ENCODE data around the gene PLXNA1. TPM values are rescaled to one million over a fixed set of nuclear protein-coding genes. Genes with fewer than 3 reads are reported as not detected.

The PLXNA1 gene
- total RNA-seq, 1 experiment from 2014 or later = 30.3 TPM

- DNase-seq (ENCODE audit: low read depth, low spot score) = no peak
- H3K9me2 ChIP-seq (ENCODE audit: insufficient read depth) = no peaks in the 10 kb centered on the region
- H4K20me1 ChIP-seq (ENCODE audit: insufficient read depth) = no peaks in the 10 kb centered on the region
- H3K4me3 ChIP-seq (replicated peaks in 1 of 2; ENCODE audit: low read depth in 1 of 2, low read length in 2 of 2) = no peak overlapping the region
- peaks cover 43% of the 10 kb centered on the region; the same call in 1 of the 2 replicates for H3K79me2 ChIP-seq (ENCODE audit: insufficient read depth, low read length)
- H3K4me2 ChIP-seq (ENCODE audit: low read length) = no peak overlapping the region
- TF ChIP-seq POLR2A (IDR thresholded peaks at IDR 0.05; ENCODE audit: borderline replicate concordance, extremely low read depth, insufficient read depth, insufficient read length) (no peak), ZFX (IDR thresholded peaks at IDR 0.05) (no peak), JUND (IDR thresholded peaks at IDR 0.05) (no peak), SRF (IDR thresholded peaks at IDR 0.05; ENCODE audit: low read depth) (no peak), ATF3 (IDR thresholded peaks at IDR 0.05) (no peak)
- no peaks in the 10 kb centered on the region for H3K27me3 ChIP-seq (ENCODE audit: insufficient read depth, low read length)
- H2AFZ ChIP-seq (ENCODE audit: low read depth, low read length, poor library complexity, severe bottlenecking) = no peak overlapping the region
- no peaks in the 10 kb centered on the region for H3K9me3 ChIP-seq (ENCODE audit: control insufficient read depth in 1 of 2, insufficient read depth in 1 of 2, low read depth in 1 of 2, low read length in 2 of 2)
- no TSS peak for BruUV-seq (replicated peaks)
- no peak for ATAC-seq
- H3K27ac ChIP-seq (ENCODE audit: low read depth, low read length) = no peak overlapping the region
- intact Hi-C loops (cut with micrococcal nuclease) = no loop called here
- H3K9ac ChIP-seq (ENCODE audit: low read length) = no peak overlapping the region
- H3K36me3 ChIP-seq (ENCODE audit: control insufficient read depth in 1 of 2, insufficient read depth in 2 of 2, low read length in 2 of 2) = peaks cover 0 to 10% of the 10 kb centered on the region in 2 experiments; a peak in 2 of 4 replicates
- ChIA-PET POLR2A (no interaction called here), CTCF (no interaction called here), RAD21 (ENCODE audit: low non-redundant PET in 1 of 2, low total read pairs in 2 of 2, uncharacterized antibody in 2 of 2, unreplicated experiment in 2 of 2) (no interaction called here)
- H3K4me1 ChIP-seq (ENCODE audit: control insufficient read depth in 1 of 2, insufficient read depth in 2 of 2, low read length in 2 of 2) = no peaks in the 10 kb centered on the region
Measured at GRCh38 chr3:126992216-126992615, 9.3 kb downstream of the PLXNA1 start.

- no peaks in the 10 kb centered on the region for H3K9me3 ChIP-seq (ENCODE audit: control insufficient read depth in 1 of 2, insufficient read depth in 1 of 2, low read depth in 1 of 2, low read length in 2 of 2)
- no peaks in the 10 kb centered on the region for H3K27me3 ChIP-seq (ENCODE audit: insufficient read depth, low read length)
- no peaks in the 10 kb centered on the region for H3K4me1 ChIP-seq (ENCODE audit: control insufficient read depth in 1 of 2, insufficient read depth in 2 of 2, low read length in 2 of 2)
- H3K36me3 ChIP-seq (ENCODE audit: control insufficient read depth in 1 of 2, insufficient read depth in 2 of 2, low read length in 2 of 2) = peaks cover 0 to 10% of the 10 kb centered on the region in 2 experiments; a peak in 2 of 4 replicates
- no peak overlapping the region for H2AFZ ChIP-seq (ENCODE audit: low read depth, low read length, poor library complexity, severe bottlenecking)
- H3K4me3 ChIP-seq (replicated peaks in 1 of 2; ENCODE audit: low read depth in 1 of 2, low read length in 2 of 2) = no peak overlapping the region
- H3K27ac ChIP-seq (ENCODE audit: low read depth, low read length) = no peak overlapping the region
- H3K79me2 ChIP-seq (ENCODE audit: insufficient read depth, low read length) = peaks cover 45% of the 10 kb centered on the region; the same call in 1 of the 2 replicates
- DNase-seq (ENCODE audit: low read depth, low spot score) (no peak), ATAC-seq (no peak)
- intact Hi-C loops (cut with micrococcal nuclease) = no loop called here
- ChIA-PET RAD21 (ENCODE audit: low non-redundant PET in 1 of 2, low total read pairs in 2 of 2, uncharacterized antibody in 2 of 2, unreplicated experiment in 2 of 2) (no interaction called here), POLR2A (no interaction called here), CTCF (no interaction called here)
- no TSS peak for BruUV-seq (replicated peaks)
- H4K20me1 ChIP-seq (ENCODE audit: insufficient read depth) = no peaks in the 10 kb centered on the region
- H3K4me2 ChIP-seq (ENCODE audit: low read length) = no peak overlapping the region
- no peak overlapping the region for H3K9ac ChIP-seq (ENCODE audit: low read length)
- no peaks in the 10 kb centered on the region for H3K9me2 ChIP-seq (ENCODE audit: insufficient read depth)
- TF ChIP-seq MAX (IDR thresholded peaks at IDR 0.05) (no peak), SIN3A (IDR thresholded peaks at IDR 0.05; ENCODE audit: low read depth) (no peak), POLR2A (IDR thresholded peaks at IDR 0.05; ENCODE audit: borderline replicate concordance, extremely low read depth, insufficient read depth, insufficient read length) (no peak), ZFX (IDR thresholded peaks at IDR 0.05) (no peak), YY1 (IDR thresholded peaks at IDR 0.05; ENCODE audit: extremely low read depth, insufficient replicate concordance, low read depth, low read length) (no peak), EGR1 (IDR thresholded peaks at IDR 0.05; ENCODE audit: low read depth) (no peak), JUND (IDR thresholded peaks at IDR 0.05) (no peak), ATF3 (IDR thresholded peaks at IDR 0.05) (no peak), TCF7L2 (IDR thresholded peaks at IDR 0.05; ENCODE audit: borderline replicate concordance, extremely low read depth, insufficient read depth, insufficient read length) (no peak), SRF (IDR thresholded peaks at IDR 0.05; ENCODE audit: low read depth) (no peak), CEBPB (IDR thresholded peaks at IDR 0.05; ENCODE audit: low read depth) (no peak), ZNF274 (IDR thresholded peaks at IDR 0.05; ENCODE audit: low read depth, low read length) (no peak), CBX3 (IDR thresholded peaks at IDR 0.05; ENCODE audit: low read depth) (no peak), FOSL1 (IDR thresholded peaks at IDR 0.05; ENCODE audit: low read depth) (no peak), EZH2phosphoT487 (IDR thresholded peaks at IDR 0.05; ENCODE audit: borderline replicate concordance) (no peak), REST (IDR thresholded peaks at IDR 0.05; ENCODE audit: low read depth) (no peak), EZH2 (IDR thresholded peaks at IDR 0.05) (no peak)
Measured at GRCh38 chr3:126992776-126993175, 9.9 kb downstream of the PLXNA1 start.
